ENCODE results near the gene TMEM117.

- TF ChIP-seq CTCF (IDR thresholded peaks at IDR 0.05), result no peak
- no peak for TF ChIP-seq POLR2A (IDR thresholded peaks at IDR 0.05)
- no peak for TF ChIP-seq EP300 (IDR thresholded peaks at IDR 0.05)
These were observed 47.9 kb downstream of the TMEM117 start for GRCh38 chr12:43883748-43884147.

Data from stomach (tissue), 4 donors.